GM21526 (cell line): Measurements from ENCODE around the gene PIP5KL1.
A peak's percentile ranks its signal among the peaks of the same experiment; 100 is the strongest.

Source experiments
- ATAC-seq: cut with Tn5 transposase; IDR thresholded peaks from one replicate; pipeline ENCODE4 v1.9.1; 2021; ENCODE audit warnings: moderate library complexity; ENCODE audit not compliant: unreplicated experiment, low FRiP score

Gene PIP5KL1

GRCh38 chr9:127934986-127935385, 4.4 kb upstream of the PIP5KL1 start:
- no peak for ATAC-seq

GRCh38 chr9:127934248-127934647, 3.7 kb upstream of the PIP5KL1 start:
- ATAC-seq, result no peak

GRCh38 chr9:127931092-127931881, 710 bp upstream of the PIP5KL1 start:
- ATAC-seq, result peak; percentile 5

- no peak for ATAC-seq
Measured at GRCh38 chr9:127929625-127929979, 975 bp downstream of the PIP5KL1 start.

- ATAC-seq, result no peak
Measured at GRCh38 chr9:127928676-127929624, 1.6 kb downstream of the PIP5KL1 start.

- no peak for ATAC-seq
Measured at GRCh38 chr9:127927988-127928675, 2.4 kb downstream of the PIP5KL1 start.

- ATAC-seq, result no peak
Measured at GRCh38 chr9:127927201-127927987, 3.2 kb downstream of the PIP5KL1 start.

- no peak for ATAC-seq
Measured at GRCh38 chr9:127926906-127927200, 3.7 kb downstream of the PIP5KL1 start.

GRCh38 chr9:127925959-127926905, 4.3 kb downstream of the PIP5KL1 start:
- ATAC-seq, result no peak

- no peak for ATAC-seq
Measured at GRCh38 chr9:127924736-127925444, 5.7 kb downstream of the PIP5KL1 start.

- no peak for ATAC-seq
Measured at GRCh38 chr9:127923771-127924170, 6.8 kb downstream of the PIP5KL1 start.

GRCh38 chr9:127923046-127923445, 7.5 kb downstream of the PIP5KL1 start:
- ATAC-seq, result no peak

- ATAC-seq, result no peak
Measured at GRCh38 chr9:127921557-127922120, 8.9 kb downstream of the PIP5KL1 start.

- no peak for ATAC-seq
Measured at GRCh38 chr9:127920794-127921193, 9.8 kb downstream of the PIP5KL1 start.

- ATAC-seq, result no peak
Measured at GRCh38 chr9:127919253-127919815, 11.2 kb downstream of the PIP5KL1 start.

- no peak for ATAC-seq
Measured at GRCh38 chr9:127918183-127919107, 12.1 kb downstream of the PIP5KL1 start.

GRCh38 chr9:127917603-127918002, 13.0 kb downstream of the PIP5KL1 start:
- no peak for ATAC-seq
